Measurements from ENCODE around the gene CDKN1B. TPM values are rescaled to one million over a fixed set of nuclear protein-coding genes. Genes with fewer than 3 reads are reported as not detected.

CDKN1B gene
- total and polyA plus RNA-seq, 7 donors = 36.8 to 106 (median 52.5) TPM

Small RNA genes within 50 kb of the gene (small RNA-seq; reads per million reads assigned to genes)
- gene MIR613 = 0 reads per million in 3 donors

Other genes with a start within 250 kb of the CDKN1B start
- 10 to 100 TPM in 3 of 4 donors, 1 to 10 TPM in 1; 8.6 to 13.8 (median 11.2) TPM for gene DUSP16, start 154.5 kb upstream of the CDKN1B start, total RNA-seq
- gene DUSP16, start 154.5 kb upstream of the CDKN1B start, polyA plus RNA-seq = 10 to 100 TPM; 13.8 to 27.3 (median 21.1) TPM
- gene CREBL2, start 105.5 kb upstream of the CDKN1B start, total RNA-seq = 10 to 100 TPM; 35.0 to 59.9 (median 46.5) TPM
- 10 to 100 TPM; 19.0 to 37.8 (median 33.8) TPM for gene CREBL2, start 105.5 kb upstream of the CDKN1B start, polyA plus RNA-seq
- under 1 TPM in 1 of 4 donors, not detected in 3; 0.36 TPM for gene GPR19, start 21.2 kb upstream of the CDKN1B start, total RNA-seq
- gene GPR19, start 21.2 kb upstream of the CDKN1B start, polyA plus RNA-seq = under 1 TPM in 1 of 3 donors, not detected in 2; 0.98 TPM
- 10 to 100 TPM; 13.9 to 24.8 (median 19.9) TPM for gene APOLD1, start 68.3 kb downstream of the CDKN1B start, total RNA-seq
- 1 to 10 TPM in 2 of 3 donors, under 1 TPM in 1; 0.46 to 8.0 (median 6.0) TPM for gene APOLD1, start 68.3 kb downstream of the CDKN1B start, polyA plus RNA-seq
- 10 to 100 TPM; 42.9 to 56.9 (median 49.7) TPM for gene DDX47, start 96.0 kb downstream of the CDKN1B start, total RNA-seq
- 10 to 100 TPM; 22.8 to 33.3 (median 26.1) TPM for gene DDX47, start 96.0 kb downstream of the CDKN1B start, polyA plus RNA-seq
- gene GPRC5A, start 174.2 kb downstream of the CDKN1B start, total RNA-seq = 10 to 100 TPM in 1 of 4 donors, 1 to 10 TPM in 3; 2.1 to 11.4 (median 2.8) TPM
- gene GPRC5A, start 174.2 kb downstream of the CDKN1B start, polyA plus RNA-seq = 10 to 100 TPM; 13.8 to 75.5 (median 30.5) TPM
- not detected for gene GPRC5D, start 234.8 kb downstream of the CDKN1B start, total RNA-seq
- gene GPRC5D, start 234.8 kb downstream of the CDKN1B start, polyA plus RNA-seq = under 1 TPM in 1 of 3 donors, not detected in 2; 0.16 TPM